Activated T-helper 2 cell treated with anti-CD3 and anti-CD28 coated beads, Interferon-gamma antibody, Interleukin-2, Interleukin-4, amounts not matched to agents 10 μg/mL and 5 μg/mL and 100 μg/mL, durations not matched to agents 14 hours and 24 hours and 36 hours (primary cell): ENCODE measurements around the gene MINDY4B. TPM values are rescaled to one million over a fixed set of nuclear protein-coding genes. Genes with fewer than 3 reads are reported as not detected.
A peak's percentile ranks its signal among the peaks of the same experiment; 100 is the strongest.

Source experiments
- DNase-seq: peaks from one replicate; pipeline ENCODE4 v3.0.0; 2021; ENCODE audit warnings: low spot score
- H3K27ac Mint-ChIP-seq: one replicate; pipeline ENCODE4 v1.8.0; 2021; ENCODE audit warnings: mixed read lengths
- H3K27me3 Mint-ChIP-seq: one replicate; pipeline ENCODE4 v1.8.0; 2021; ENCODE audit warnings: low read depth, mixed read lengths
- H3K36me3 Mint-ChIP-seq: one replicate; pipeline ENCODE4 v1.8.0; 2021; ENCODE audit warnings: low read depth, mixed read lengths
- H3K4me1 Mint-ChIP-seq: one replicate; pipeline ENCODE4 v1.8.0; 2021; ENCODE audit warnings: low read depth, mixed read lengths
- H3K4me3 Mint-ChIP-seq: one replicate; pipeline ENCODE4 v1.8.0; 2021; ENCODE audit warnings: low read depth, mild to moderate bottlenecking, moderate library complexity, mixed read lengths
- H3K9me3 Mint-ChIP-seq: one replicate; pipeline ENCODE4 v1.8.0; 2021; ENCODE audit warnings: mixed read lengths
- intact Hi-C: fragments of 100-400 bp; cut with micrococcal nuclease; formaldehyde crosslinking; loops from one replicate; pipeline ENCODE4 v1.15.1; 2023
- total RNA-seq: library from RNA; stranded (reverse); gene quantifications from 2 replicates; pipeline ENCODE4 v1.2.3, GENCODE V29; 2022

MINDY4B gene
- total RNA-seq, 1 donor from 2014 or later = not detected

- H3K4me3 Mint-ChIP-seq = no peak overlapping the region
- intact Hi-C loops = no loop called here
- H3K9me3 Mint-ChIP-seq = no peaks in the 10 kb centered on the region
- no peaks in the 10 kb centered on the region for H3K36me3 Mint-ChIP-seq
- H3K27ac Mint-ChIP-seq = no peak overlapping the region
- DNase-seq = no peak
- H3K27me3 Mint-ChIP-seq = peaks cover 21% of the 10 kb centered on the region
- H3K4me1 Mint-ChIP-seq = peaks cover 3% of the 10 kb centered on the region
These were observed 14.9 kb downstream of the MINDY4B start for GRCh38 chr3:150890295-150890694.

DNA sequence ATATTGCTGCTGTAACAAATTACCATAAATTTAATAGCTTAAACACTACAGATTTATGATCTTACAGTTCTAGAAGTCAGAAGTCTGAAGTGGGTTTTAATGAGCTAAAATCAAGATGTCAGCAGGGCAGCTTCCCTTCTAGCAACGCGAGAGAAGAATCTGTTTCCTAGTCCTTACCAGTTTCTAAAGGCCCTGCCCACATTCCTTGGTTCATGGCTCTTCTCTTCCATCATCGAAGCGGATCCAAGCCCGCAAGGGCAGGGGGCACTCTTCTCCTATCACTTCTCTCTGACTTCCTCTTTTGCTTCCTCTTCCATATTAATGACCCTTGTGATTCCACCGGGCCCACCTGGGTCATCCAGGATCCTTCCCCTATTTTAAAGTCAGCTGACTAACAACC, 16.1 kb downstream of the MINDY4B start:
- Mint-ChIP-seq H3K36me3 (no peaks in the 10 kb centered on the region), H3K4me1 (peaks cover 3% of the 10 kb centered on the region), H3K4me3 (no peak overlapping the region), H3K27me3 (peaks cover 19% of the 10 kb centered on the region), H3K27ac (no peak overlapping the region), H3K9me3 (no peaks in the 10 kb centered on the region)
- DNase-seq = no peak
- intact Hi-C loops = no loop called here

DNA sequence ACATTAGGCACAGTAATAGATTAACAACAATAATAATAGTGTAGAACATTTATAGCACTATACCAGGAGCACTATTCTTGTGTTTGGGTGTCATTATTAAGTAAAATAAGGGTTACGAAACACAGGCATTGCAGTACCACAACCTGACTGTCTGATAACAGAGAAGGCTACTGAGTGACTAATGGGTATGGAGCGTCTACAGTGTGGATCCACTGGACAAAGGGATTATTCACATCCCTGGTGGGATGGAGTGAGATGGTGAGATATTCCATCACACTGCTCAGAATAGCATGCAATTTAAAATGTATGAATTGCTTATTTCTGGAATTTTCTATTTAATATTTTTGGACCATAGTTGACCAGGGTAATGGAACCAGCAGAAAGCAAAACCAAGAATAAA, 18.2 kb downstream of the MINDY4B start:
- no peak for DNase-seq
- H3K27ac Mint-ChIP-seq = no peak overlapping the region
- H3K36me3 Mint-ChIP-seq = no peaks in the 10 kb centered on the region
- no peak overlapping the region for H3K4me3 Mint-ChIP-seq
- intact Hi-C loops = no loop called here
- H3K27me3 Mint-ChIP-seq = peaks cover 27% of the 10 kb centered on the region
- H3K9me3 Mint-ChIP-seq = no peaks in the 10 kb centered on the region
- H3K4me1 Mint-ChIP-seq = peaks cover 3% of the 10 kb centered on the region

GRCh38 chr3:150885535-150885934, 19.7 kb downstream of the MINDY4B start:
- Mint-ChIP-seq H3K4me1 (peaks cover 3% of the 10 kb centered on the region), H3K36me3 (no peaks in the 10 kb centered on the region), H3K4me3 (no peak overlapping the region), H3K27me3 (peaks cover 33% of the 10 kb centered on the region), H3K9me3 (no peaks in the 10 kb centered on the region), H3K27ac (no peak overlapping the region)
- intact Hi-C loops = no loop called here
- no peak for DNase-seq

DNA sequence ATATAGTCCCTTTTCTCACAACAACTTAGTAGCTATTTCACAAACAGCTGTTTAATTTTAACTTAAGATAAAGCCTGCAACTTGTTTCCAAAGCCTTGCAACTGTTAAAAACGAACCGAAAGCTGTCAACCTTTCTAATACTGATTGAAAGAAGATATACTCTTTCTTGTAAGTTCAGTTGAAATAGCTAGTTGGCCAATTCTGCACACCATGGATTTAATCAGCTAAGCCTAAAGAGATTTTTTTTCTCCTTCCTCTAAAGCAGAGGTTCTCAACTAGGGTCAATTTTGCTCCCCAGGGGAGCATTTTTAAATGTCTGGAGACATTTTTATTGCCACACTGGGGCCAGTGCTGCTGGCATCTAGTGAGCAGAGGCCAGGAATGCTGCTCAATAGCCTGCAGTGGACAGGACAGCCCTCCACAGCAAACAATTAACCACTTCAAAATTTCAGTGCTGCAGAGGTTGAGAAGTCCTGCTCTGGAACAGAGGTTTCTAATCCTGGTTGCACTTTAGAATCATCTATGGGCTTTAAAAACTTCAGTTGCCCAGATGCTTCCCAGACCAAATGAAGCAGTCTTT, 26.2 kb downstream of the MINDY4B start:
- no peaks in the 10 kb centered on the region for H3K36me3 Mint-ChIP-seq
- no peaks in the 10 kb centered on the region for H3K9me3 Mint-ChIP-seq
- no peak overlapping the region for H3K4me3 Mint-ChIP-seq
- H3K27ac Mint-ChIP-seq = no peak overlapping the region
- no peak for DNase-seq
- peaks cover 24% of the 10 kb centered on the region for H3K4me1 Mint-ChIP-seq
- H3K27me3 Mint-ChIP-seq = peaks cover 14% of the 10 kb centered on the region
- intact Hi-C loops = loop anchor here (5.0 kb wide), 1 partner anchor 208 kb away; the partner anchor contains the start of gene MED12L

- Mint-ChIP-seq H3K4me1 (peaks cover 24% of the 10 kb centered on the region), H3K27me3 (peaks cover 8% of the 10 kb centered on the region), H3K27ac (no peak overlapping the region), H3K4me3 (no peak overlapping the region), H3K36me3 (no peaks in the 10 kb centered on the region), H3K9me3 (no peaks in the 10 kb centered on the region)
- intact Hi-C loops = loop anchor here (5.0 kb wide), 1 partner anchor 209 kb away; the partner anchor contains the start of gene MED12L
- DNase-seq = no peak
These were observed 26.9 kb downstream of the MINDY4B start for GRCh38 chr3:150878290-150878689.

- no peaks in the 10 kb centered on the region for H3K9me3 Mint-ChIP-seq
- peaks cover 6% of the 10 kb centered on the region for H3K27me3 Mint-ChIP-seq
- no peak overlapping the region for H3K4me3 Mint-ChIP-seq
- H3K36me3 Mint-ChIP-seq = no peaks in the 10 kb centered on the region
- no peak for DNase-seq
- intact Hi-C loops = loop anchor here (5.0 kb wide), 1 partner anchor 210 kb away; the partner anchor contains the start of gene MED12L
- H3K27ac Mint-ChIP-seq = no peak overlapping the region
- peaks cover 24% of the 10 kb centered on the region for H3K4me1 Mint-ChIP-seq
These were observed 27.9 kb downstream of the MINDY4B start for GRCh38 chr3:150877303-150877702.

DNA sequence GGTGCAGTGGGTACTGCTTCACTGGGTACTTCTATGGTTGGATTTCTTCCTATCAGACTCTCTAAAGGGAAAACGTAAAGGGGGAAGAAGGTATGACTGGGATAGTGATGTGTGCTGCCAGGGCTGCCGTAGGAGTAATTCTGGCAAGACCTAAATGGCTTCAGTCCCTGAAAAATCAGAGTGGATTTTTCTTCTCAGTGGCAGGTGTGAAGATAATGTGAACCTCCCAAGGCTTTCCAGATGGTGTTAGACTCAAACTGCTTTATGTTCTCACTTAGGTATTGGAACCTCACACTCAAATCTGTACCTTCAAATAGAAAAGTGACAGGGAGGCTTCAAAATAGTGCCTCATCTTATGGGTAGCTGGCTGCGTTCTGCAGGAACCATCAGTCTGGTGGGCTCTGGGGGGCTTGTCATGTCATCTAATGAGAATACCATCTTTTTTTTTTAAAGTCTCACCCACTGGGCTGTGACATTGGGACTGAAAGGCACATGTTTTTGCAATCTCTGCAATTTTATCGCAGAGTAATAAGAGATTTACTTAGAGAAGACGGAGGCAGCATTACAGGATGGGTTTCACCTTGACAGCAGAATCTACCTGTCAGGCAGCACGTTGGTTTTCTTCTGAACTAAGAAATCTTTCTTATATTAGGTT, 28.5 kb downstream of the MINDY4B start:
- Mint-ChIP-seq H3K4me1 (peaks cover 24% of the 10 kb centered on the region), H3K27ac (no peak overlapping the region), H3K27me3 (peaks cover 2% of the 10 kb centered on the region), H3K9me3 (no peaks in the 10 kb centered on the region), H3K4me3 (no peak overlapping the region), H3K36me3 (no peaks in the 10 kb centered on the region)
- no peak for DNase-seq
- intact Hi-C loops = loop anchor here (5.0 kb wide), 1 partner anchor 211 kb away; the partner anchor contains the start of gene MED12L

GRCh38 chr3:150875548-150875947, 29.7 kb downstream of the MINDY4B start:
- H3K27me3 Mint-ChIP-seq = no peaks in the 10 kb centered on the region
- peaks cover 24% of the 10 kb centered on the region for H3K4me1 Mint-ChIP-seq
- no peaks in the 10 kb centered on the region for H3K36me3 Mint-ChIP-seq
- DNase-seq = no peak
- H3K4me3 Mint-ChIP-seq = no peak overlapping the region
- intact Hi-C loops = loop anchor here (5.0 kb wide), 1 partner anchor 212 kb away; the partner anchor contains the start of gene MED12L
- H3K27ac Mint-ChIP-seq = peak overlapping the region; percentile 51
- H3K9me3 Mint-ChIP-seq = no peaks in the 10 kb centered on the region

DNA sequence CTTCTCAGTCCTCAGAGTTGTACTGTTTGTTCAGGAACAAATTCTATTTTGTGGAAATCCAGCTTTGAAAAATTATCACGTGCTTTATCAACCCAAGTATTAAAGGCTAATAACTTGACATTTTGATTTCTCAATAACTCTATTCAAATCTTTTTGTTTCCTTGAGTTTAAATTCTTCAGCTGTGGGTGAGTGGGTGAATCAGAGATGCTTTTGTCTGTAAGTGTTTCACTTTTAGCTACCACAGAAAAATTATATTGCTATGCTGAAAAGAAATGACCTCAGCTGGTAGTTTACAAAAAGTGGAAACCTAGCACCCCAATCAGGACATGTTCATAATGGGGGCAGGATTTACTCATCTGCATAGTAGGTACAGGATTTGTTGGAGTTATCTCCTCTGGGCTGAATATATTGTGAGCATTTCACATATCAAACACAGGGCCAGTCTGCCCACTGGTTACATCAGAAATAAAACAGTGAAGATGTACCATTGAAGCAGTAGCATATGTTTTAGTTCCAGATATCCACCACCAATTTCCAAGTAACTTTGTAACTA, 30.5 kb downstream of the MINDY4B start:
- Mint-ChIP-seq H3K4me1 (peaks cover 24% of the 10 kb centered on the region), H3K36me3 (no peaks in the 10 kb centered on the region), H3K4me3 (no peak overlapping the region), H3K9me3 (no peaks in the 10 kb centered on the region), H3K27ac (peak overlapping the region; percentile 51), H3K27me3 (no peaks in the 10 kb centered on the region)
- no peak for DNase-seq
- intact Hi-C loops = loop anchor here (5.0 kb wide), 1 partner anchor 213 kb away; the partner anchor contains the start of gene MED12L

DNA sequence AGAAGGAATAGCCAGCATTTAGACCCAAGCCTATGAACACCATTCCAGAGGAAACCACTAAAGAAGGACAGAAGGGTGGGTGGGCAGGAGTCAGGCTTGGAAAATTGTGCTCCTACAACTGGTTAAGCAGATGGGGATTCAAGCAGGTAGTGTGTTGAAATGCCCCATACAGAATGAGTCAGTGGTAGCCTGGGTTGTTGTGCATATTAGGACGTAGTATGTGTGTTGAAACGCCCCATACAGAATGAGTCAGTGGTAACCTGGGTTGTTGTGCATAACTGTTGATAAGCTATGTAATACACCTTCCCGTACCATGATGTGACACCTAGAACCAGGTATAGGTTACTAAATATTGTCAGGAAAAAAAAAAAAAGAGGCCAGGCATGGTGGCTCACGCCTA, 34.0 kb downstream of the MINDY4B start:
- Mint-ChIP-seq H3K9me3 (no peaks in the 10 kb centered on the region), H3K4me3 (no peak overlapping the region), H3K4me1 (peaks cover 16% of the 10 kb centered on the region), H3K27ac (no peak overlapping the region), H3K36me3 (no peaks in the 10 kb centered on the region), H3K27me3 (peaks cover 2% of the 10 kb centered on the region)
- intact Hi-C loops = no loop called here
- no peak for DNase-seq

GRCh38 chr3:150870406-150870805, 34.8 kb downstream of the MINDY4B start:
- Mint-ChIP-seq H3K4me3 (no peak overlapping the region), H3K27ac (no peak overlapping the region), H3K36me3 (no peaks in the 10 kb centered on the region), H3K9me3 (no peaks in the 10 kb centered on the region), H3K4me1 (peaks cover 11% of the 10 kb centered on the region), H3K27me3 (peaks cover 3% of the 10 kb centered on the region)
- DNase-seq = no peak
- intact Hi-C loops = no loop called here

- intact Hi-C loops = no loop called here
- peaks cover 6% of the 10 kb centered on the region for H3K4me1 Mint-ChIP-seq
- H3K9me3 Mint-ChIP-seq = no peaks in the 10 kb centered on the region
- H3K36me3 Mint-ChIP-seq = no peaks in the 10 kb centered on the region
- peaks cover 4% of the 10 kb centered on the region for H3K27me3 Mint-ChIP-seq
- H3K4me3 Mint-ChIP-seq = no peak overlapping the region
- H3K27ac Mint-ChIP-seq = no peak overlapping the region
- DNase-seq = no peak
These were observed 37.0 kb downstream of the MINDY4B start for GRCh38 chr3:150868282-150868681.
